Hematopoietic multipotent progenitor cell treated with erythropoietin and hydrocortisone succinate and interleukin-3 and kit ligand, for 17 days (in vitro differentiated cells): ENCODE data around the gene UNC13C.

ENCODE experiments used
- DNase-seq: peaks from one replicate; pipeline ENCODE4 v3.0.0-alpha.2; 2015; ENCODE audit warnings: low spot score

UNC13C gene

DNA sequence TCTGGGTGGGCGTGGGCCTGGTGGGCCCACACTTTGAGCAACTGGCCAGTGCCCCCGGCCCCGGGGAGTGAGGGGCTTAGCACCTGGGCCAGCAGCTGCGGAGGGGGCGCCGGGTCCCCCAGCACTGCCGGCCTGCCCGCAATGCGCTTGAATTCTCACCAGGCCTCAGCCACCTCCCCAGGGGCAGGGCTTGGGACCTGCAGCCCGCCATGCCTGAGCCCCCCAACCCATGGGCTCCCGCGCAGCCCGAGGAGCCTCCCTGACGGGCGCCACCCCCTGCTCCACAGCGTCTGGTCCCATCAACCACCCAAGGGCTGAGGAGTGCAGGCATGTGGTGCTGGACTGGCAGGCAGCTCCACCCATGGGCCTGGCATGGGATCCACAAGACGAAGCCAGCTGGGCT is 484.3 kb downstream of the UNC13C start:
- DNase-seq, result no peak

- DNase-seq, result no peak
Measured at GRCh38 chr15:54481819-54482218, 503.6 kb downstream of the UNC13C start.

DNA sequence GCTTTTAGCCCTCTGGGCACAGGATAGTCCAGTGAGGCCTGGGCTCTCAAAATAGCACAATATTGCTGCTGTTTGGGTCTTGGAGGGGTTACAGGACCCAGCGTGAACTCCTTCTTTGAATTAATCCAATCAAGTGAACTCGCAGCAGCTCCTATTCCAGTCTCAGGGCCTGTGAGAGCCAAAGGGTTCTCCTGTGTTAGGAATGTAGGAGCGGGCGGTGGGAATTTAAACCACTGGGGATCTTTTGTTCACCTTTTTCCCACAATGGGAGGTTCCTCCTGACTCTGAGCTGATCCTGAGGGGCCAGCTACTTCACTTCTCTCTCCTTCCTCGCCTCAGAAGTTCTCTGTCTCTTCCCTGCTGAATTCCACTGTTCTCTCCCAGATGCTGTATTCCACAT is 504.0 kb downstream of the UNC13C start:
- DNase-seq, result no peak

- DNase-seq, result no peak
Measured at GRCh38 chr15:54500330-54500729, 522.1 kb downstream of the UNC13C start.

DNA sequence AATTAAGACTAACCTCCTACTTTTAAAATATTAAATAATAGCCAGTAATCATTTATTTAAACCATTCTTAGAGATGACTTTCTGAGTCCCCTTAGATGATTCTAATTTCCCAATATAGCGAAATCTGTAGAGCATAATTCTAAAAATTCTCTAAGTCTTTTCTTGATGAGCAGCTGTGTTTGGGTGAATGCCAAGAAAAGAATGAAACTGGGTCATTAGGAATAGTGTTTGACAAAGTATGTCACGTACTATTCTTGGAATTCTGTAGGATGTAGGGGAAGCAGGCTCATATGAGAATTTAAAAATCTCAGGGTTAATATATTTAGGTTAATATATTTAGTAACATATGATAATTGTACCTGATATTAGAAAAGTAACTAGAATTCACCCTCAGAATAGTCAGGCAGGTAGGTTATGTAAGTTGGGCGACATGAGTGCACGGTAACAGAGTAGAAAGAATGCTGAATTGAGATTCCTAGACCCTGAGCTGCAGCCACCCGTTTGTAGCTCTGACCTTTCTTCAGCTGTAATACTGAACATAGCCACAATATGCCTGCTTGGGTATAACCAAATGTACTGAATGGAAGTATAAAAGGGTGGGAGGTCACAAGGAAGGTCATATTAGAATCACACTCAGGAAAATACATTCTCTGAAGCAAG is 524.3 kb downstream of the UNC13C start:
- no peak for DNase-seq

DNA sequence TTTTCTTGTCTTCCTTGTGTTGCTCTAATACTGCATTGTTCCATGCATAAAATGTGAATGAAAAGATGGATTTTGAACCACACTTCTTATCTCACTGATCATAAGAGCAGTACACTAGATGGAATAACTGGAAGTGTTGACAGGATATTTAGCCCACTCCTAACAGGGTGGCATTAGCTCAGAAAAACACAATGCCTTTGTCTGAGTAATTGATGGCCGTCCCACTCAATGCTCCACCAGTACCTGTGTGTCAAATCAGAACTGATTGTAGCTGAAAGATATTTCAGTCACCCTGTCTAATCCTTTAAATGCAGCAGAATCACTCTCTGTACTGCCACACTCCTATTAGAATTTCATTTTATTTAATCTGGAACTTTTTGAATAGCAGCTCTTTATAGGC is 526.5 kb downstream of the UNC13C start:
- DNase-seq, result no peak

- DNase-seq, result no peak
Measured at GRCh38 chr15:54506977-54507524, 528.8 kb downstream of the UNC13C start.

GRCh38 chr15:54514601-54515000 is 536.4 kb downstream of the UNC13C start:
- DNase-seq, result no peak

- DNase-seq, result no peak
Measured at GRCh38 chr15:54515664-54516582, 537.7 kb downstream of the UNC13C start.

DNA sequence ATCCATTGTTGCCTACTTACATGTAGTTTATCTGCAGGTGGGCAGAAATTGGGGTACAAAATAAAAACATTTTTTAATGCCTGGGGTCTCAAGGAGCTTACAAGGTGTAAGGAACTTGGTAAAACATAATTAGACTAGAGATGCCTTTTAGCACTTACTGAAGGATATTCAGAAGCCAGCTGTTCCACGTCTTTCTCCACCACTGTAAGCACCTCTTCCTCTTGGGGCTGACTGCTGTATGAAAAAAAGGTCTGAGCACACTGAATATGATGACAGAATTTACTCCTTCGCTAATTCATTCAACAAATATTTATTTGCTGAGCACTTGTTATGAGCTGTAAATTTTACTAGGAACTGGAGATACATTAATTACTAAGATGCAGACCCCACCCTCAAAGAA is 539.1 kb downstream of the UNC13C start:
- DNase-seq, result no peak

- DNase-seq, result no peak
Measured at GRCh38 chr15:54518156-54518882, 540.1 kb downstream of the UNC13C start.

- no peak for DNase-seq
Measured at GRCh38 chr15:54519577-54519976, 541.3 kb downstream of the UNC13C start.

GRCh38 chr15:54520616-54521015 is 542.4 kb downstream of the UNC13C start:
- no peak for DNase-seq

DNA sequence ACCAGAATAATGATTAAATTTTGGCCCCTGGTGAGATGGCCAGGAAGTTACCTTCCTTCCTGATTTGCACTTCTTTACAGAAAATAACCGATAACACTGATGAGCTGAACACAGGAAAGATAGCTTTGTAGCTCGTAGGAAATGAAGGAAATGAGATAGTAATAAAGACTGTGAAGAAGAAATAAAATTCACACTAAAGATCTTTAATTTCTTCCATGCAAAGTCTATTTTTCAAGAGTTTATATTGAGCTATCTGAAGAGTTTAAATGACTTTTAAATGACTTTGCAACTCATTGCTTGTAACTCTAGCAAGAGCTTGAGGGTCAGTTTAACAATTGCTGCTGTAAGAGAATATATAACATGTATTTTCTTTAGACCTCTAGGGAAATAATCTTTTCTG is 543.0 kb downstream of the UNC13C start:
- no peak for DNase-seq

DNA sequence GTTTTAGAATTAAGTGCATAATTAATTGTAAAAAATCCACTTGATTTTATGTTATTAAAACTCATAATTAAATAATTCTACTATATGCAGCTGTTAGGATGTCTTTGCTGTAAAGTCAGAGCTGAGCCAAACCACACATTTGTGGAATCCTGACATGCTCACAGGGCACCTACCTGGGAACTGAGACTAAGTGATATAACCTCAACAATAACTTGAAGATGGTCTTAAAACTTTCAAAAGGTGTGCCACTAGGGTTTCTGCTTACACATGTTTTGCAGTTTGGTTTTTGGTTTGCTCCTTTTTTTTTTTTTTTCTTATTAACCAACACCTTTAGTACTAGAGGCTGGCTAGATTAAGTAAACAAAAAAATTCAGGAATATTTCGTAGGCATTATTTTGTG is 549.8 kb downstream of the UNC13C start:
- DNase-seq, result no peak

DNA sequence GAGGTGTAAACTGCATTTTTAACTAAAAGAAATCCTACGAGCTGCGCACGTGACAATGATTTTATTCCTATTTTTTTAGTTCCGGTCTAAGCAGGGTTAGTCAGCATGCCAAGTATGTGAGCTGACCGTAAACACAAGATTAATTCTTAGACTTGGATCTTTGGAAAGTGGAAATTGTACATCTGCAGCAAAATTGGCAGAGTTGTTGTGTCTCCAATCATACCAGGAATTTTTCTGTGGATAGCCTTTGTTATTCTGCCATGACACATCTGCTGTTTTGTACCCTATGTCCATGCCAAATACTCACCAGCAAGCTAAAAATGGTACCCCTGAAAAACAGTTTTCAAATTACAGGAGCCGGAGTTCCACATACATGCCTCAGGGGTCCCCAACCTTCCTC is 562.5 kb downstream of the UNC13C start:
- DNase-seq, result no peak

- no peak for DNase-seq
Measured at GRCh38 chr15:54547491-54547890, 569.2 kb downstream of the UNC13C start.

- DNase-seq, result no peak
Measured at GRCh38 chr15:54550954-54551353, 572.7 kb downstream of the UNC13C start.

GRCh38 chr15:54556231-54556630 is 578.0 kb downstream of the UNC13C start:
- DNase-seq, result no peak

- no peak for DNase-seq
Measured at GRCh38 chr15:54559405-54560069, 581.3 kb downstream of the UNC13C start.

DNA sequence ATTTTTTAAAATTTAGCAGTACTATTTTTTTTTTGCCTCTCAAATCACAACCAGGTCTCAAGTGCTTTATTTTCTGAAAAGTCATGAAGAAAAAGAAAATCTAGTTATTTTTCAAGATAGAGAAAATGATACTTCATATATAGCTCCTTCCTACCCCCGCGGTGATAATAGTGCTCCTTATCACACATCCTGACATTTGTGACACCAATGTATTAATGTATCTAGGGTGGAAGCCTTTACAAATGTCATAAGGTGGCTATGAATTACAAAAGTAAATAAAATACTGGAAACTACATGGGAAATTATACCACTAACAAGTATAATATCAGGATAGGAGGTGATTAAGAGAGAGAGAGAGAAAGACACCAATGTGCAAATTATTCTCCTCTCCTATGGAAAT is 582.2 kb downstream of the UNC13C start:
- no peak for DNase-seq

DNA sequence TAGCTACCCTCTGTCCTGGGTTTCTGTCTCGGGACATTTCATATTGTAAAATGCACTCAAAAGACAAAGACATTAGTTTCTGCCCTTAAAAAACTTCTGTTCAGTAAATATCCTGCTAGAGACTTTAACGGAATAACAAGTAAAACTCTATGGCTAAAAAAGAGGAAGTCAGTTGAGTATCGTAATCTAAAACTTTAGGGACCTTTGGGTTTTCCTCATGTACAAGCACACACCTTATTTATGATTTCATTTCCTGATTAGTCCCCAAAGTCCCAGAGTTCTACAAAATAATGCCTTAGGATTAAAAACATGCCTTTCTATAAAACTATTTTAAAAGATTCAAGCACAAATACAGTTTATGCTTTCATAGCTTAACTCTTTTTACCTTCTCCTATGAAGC is 585.9 kb downstream of the UNC13C start:
- DNase-seq, result no peak
